HG03060 (cell line): ENCODE measurements around the gene SLC6A6.
"Not testable (repeated sequence)": the region's sequence is repeated elsewhere in the genome, so short reads cannot be mapped to it uniquely, and the experiment has no call there.

Source experiments
- ATAC-seq: cut with Tn5 transposase; IDR thresholded peaks from one replicate; pipeline ENCODE4 v1.9.1; 2021; ENCODE audit warnings: low read depth, moderate number of reproducible peaks; ENCODE audit not compliant: unreplicated experiment

SLC6A6 gene

GRCh38 chr3:14397046-14397445 lies 5.4 kb upstream of the SLC6A6 start:
- ATAC-seq: no peak

DNA sequence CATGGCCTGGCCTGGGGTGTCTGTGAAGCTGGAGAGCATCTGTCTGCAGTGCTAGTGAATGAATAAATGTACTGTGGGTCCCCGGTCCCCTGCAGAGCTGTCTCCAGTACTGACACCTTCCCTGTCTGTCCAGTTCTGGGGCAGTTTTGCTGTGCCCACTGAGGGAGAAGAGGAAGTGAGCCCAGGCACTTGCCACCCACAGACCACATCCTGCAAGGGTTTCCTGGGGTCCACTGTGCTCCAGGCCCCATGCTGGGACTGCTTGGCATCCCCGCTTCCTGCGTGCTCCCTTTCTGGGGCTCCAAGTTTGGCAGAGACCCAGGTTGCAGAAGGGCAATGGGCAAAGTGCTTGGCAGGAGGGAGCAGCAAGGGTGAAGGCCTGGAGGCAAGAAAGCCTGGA lies 4.9 kb upstream of the SLC6A6 start:
- no peak for ATAC-seq

- no peak for ATAC-seq
Measured at GRCh38 chr3:14397940-14398796, 4.2 kb upstream of the SLC6A6 start.

DNA sequence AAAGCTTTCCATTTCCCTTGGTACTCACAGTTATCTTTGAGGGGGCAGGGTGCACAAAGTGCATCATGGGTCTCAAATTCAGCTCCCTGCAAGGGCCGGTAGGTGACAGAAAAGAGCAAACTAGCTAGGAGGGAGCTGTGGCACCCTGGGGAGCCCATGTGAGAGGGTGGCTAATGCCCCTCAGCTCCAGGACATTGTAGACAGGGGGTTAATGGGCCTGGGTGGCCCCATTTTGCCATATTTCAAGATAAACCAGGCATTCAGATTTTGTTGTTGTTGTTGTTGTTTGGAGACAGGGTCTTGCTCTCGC lies 3.7 kb upstream of the SLC6A6 start:
- ATAC-seq: no peak

- no peak for ATAC-seq
Measured at GRCh38 chr3:14401692-14402303, 608 bp upstream of the SLC6A6 start.

- no peak for ATAC-seq
Measured at GRCh38 chr3:14403619-14404155, 1.3 kb downstream of the SLC6A6 start.

- ATAC-seq: no peak
Measured at GRCh38 chr3:14404186-14404585, 1.8 kb downstream of the SLC6A6 start.

DNA sequence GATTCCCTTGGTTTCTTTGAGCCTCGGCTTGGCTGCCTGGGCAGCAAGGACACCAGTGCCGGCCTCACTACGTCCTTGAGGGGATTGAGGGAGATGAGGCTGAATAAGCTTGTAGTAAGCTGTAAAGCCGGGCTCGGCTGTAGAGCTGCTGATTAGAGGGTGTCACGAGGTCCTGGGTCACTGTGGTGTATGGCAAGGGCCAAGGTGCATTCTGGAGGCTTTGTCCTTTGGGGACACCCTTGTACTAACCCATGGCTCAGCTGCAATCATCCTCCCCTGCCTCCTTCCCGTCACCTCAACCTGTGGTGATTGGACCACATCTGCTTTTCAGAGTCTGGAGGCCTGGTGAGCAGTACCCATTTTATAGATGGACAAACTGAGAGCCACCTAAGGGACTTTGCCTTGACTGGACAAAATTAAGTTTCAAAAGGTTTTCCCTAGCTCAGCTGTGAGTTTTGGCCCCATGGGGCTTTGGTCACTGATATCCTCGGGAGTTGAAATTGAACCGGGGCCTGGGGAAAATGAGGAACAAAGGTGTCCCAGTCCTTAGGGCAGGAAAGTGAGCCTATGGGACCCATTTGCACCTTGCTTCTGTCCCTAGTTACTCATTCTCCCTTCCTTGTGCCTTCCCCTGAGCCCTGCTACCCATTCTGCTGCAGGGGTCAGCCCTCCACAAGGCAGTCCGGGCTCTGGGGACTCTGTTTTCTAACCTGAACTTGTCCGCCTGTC lies 2.4 kb downstream of the SLC6A6 start:
- ATAC-seq: no peak

DNA sequence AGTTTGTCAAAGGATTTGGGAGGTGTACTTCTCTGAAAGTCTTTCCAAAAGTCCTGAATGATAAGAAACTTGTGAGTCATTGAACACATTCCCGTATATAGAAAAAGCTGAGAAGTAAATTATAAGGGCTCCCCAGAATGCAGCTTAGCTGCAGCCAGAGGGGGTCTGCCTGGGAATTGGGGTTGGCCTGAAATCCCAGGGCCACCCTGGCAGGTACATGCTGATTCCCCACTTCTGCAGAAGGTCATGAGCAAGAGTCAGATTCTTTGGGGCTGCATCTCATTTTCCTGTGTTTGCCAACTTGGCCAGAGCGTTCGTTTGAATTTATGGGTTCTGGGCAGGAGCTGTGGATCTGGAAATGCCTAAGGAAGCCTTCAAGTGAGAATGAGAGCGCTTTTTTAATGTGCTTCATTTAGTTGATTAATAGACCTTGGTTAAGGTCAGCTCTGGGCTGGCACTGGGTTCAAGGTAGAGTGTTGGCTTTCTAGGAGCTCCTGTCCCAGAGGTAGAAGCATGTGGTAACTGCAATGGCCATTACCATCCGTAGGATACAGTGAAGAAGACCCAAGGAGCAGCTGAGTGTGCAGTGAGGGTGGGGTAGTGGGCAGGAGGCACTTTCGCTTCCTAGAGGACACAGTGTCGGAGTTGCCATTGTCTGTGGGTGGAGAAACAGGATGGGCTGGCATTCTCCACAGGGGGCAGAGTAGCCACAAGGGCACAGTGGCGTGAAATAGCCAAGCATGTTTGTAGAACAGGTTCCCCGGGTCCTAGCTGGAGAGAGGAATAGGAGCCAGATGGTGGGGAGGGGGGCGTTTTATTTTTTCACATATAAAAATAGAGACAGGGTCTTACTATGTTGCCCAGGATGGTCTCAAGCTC lies 3.2 kb downstream of the SLC6A6 start:
- no peak for ATAC-seq

GRCh38 chr3:14406336-14406735 lies 3.9 kb downstream of the SLC6A6 start:
- no peak for ATAC-seq

DNA sequence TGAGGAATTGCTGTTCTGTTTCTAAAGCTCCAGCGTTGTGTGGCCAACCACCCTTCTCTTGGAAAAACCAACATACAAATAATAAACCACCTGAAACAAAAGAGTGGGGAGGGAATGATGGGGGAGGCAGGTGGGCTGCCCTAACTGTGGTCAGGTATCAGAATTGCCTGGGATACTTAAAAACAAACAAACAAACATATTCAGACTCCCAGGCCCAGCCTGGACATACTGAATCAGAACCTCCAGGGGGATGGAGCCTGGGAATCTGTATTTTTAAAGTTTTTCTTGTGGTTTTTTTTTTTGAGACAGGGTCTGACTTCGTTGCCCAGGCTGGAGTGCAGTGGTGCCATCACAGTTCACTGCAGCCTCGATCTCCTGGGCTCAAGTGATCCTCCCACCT lies 4.4 kb downstream of the SLC6A6 start:
- ATAC-seq: no peak

DNA sequence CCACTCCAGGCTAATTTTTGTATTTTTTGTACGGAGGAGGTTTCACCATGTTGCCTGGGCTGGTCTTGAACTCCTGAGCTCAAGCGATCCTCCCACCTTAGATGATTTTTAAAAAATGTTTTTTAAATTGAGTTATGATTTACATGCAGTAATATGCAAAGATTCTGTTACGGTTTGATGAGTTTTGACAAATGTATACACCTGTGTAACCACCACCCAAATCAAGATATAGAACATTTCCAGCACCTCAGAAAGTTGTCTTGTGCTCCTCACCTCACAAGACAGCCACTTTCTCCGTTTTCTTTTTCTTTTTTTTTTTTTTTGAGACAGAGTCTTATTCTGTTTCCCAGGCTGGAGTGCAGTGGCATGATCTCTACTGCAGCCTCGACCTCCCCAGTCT lies 4.8 kb downstream of the SLC6A6 start:
- ATAC-seq: no peak

GRCh38 chr3:14409779-14410063 lies 7.3 kb downstream of the SLC6A6 start:
- ATAC-seq: not testable (repeated sequence)

- ATAC-seq: no peak
Measured at GRCh38 chr3:14410106-14410502, 7.7 kb downstream of the SLC6A6 start.

- ATAC-seq: peak; percentile 64
Measured at GRCh38 chr3:14410503-14411165, 8.2 kb downstream of the SLC6A6 start.

- ATAC-seq: no peak
Measured at GRCh38 chr3:14411166-14411526, 8.7 kb downstream of the SLC6A6 start.

- ATAC-seq: no peak
Measured at GRCh38 chr3:14411988-14412387, 9.6 kb downstream of the SLC6A6 start.

DNA sequence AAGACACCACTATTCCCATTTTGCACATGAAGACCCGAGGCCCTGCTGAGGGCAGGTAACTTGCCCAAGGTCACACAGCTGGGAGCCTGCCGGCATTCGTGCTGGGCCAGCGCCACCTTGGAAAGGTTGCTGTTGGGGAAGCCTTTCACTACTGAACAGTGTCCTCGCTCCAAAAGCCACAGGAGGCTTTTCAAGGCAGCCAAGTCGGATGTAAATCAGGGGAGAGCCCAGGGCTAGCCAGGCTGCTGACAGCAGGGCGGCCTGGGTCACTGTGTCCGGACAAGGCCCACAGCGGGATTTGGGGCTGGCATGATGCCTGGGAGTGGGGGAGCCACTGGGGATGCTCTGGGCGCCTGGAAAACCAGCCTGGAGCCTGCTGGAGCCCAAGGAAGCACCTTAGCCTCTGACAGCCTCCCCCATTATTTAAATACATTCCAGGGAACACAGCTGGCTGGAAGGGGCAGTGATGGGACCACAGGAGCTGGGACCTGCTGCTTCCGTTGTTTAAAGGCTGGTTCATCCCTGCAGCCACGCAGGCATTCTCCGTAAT lies 10.5 kb downstream of the SLC6A6 start:
- no peak for ATAC-seq

- no peak for ATAC-seq
Measured at GRCh38 chr3:14413381-14414071, 11.1 kb downstream of the SLC6A6 start.
